NCI-H226 (cell line): ENCODE results near the gene INVS.
"Not testable (repeated sequence)": the region's sequence is repeated elsewhere in the genome, so short reads cannot be mapped to it uniquely, and the experiment has no call there.

Source experiments
- DNase-seq: peaks from one replicate; pipeline ENCODE4 v3.0.0-alpha.2; 2015

INVS gene

GRCh38 chr9:100125910-100126309, 26.9 kb downstream of the INVS start:
- DNase-seq = no peak

- no peak for DNase-seq
Measured at GRCh38 chr9:100126423-100126822, 27.4 kb downstream of the INVS start.

GRCh38 chr9:100129772-100130171, 30.7 kb downstream of the INVS start:
- DNase-seq = no peak

GRCh38 chr9:100131216-100131615, 32.2 kb downstream of the INVS start:
- DNase-seq = no peak

GRCh38 chr9:100131875-100132430, 32.9 kb downstream of the INVS start:
- DNase-seq = no peak

- no peak for DNase-seq
Measured at GRCh38 chr9:100134731-100135130, 35.7 kb downstream of the INVS start.

GRCh38 chr9:100136799-100137198, 37.8 kb downstream of the INVS start:
- DNase-seq = not testable (repeated sequence)

GRCh38 chr9:100140303-100140702, 41.3 kb downstream of the INVS start:
- DNase-seq = not testable (repeated sequence)

- not testable (repeated sequence) for DNase-seq
Measured at GRCh38 chr9:100141862-100142261, 42.8 kb downstream of the INVS start.

GRCh38 chr9:100145167-100145934, 46.3 kb downstream of the INVS start:
- DNase-seq = not testable (repeated sequence)

- not testable (repeated sequence) for DNase-seq
Measured at GRCh38 chr9:100145976-100146375, 46.9 kb downstream of the INVS start.

GRCh38 chr9:100150214-100150613, 51.2 kb downstream of the INVS start:
- DNase-seq = no peak

- DNase-seq = no peak
Measured at GRCh38 chr9:100160021-100160420, 61.0 kb downstream of the INVS start.

- peak; percentile 48 for DNase-seq
Measured at GRCh38 chr9:100167176-100167575, 68.1 kb downstream of the INVS start.

GRCh38 chr9:100167915-100168654, 69.0 kb downstream of the INVS start:
- no peak for DNase-seq

- no peak for DNase-seq
Measured at GRCh38 chr9:100170085-100170484, 71.0 kb downstream of the INVS start.

- no peak for DNase-seq
Measured at GRCh38 chr9:100170556-100170955, 71.5 kb downstream of the INVS start.

- no peak for DNase-seq
Measured at GRCh38 chr9:100186356-100186755, 87.3 kb downstream of the INVS start.

- no peak for DNase-seq
Measured at GRCh38 chr9:100190339-100190738, 91.3 kb downstream of the INVS start.

- DNase-seq = no peak
Measured at GRCh38 chr9:100191264-100191663, 92.2 kb downstream of the INVS start.

GRCh38 chr9:100193078-100193477, 94.0 kb downstream of the INVS start:
- DNase-seq = no peak

GRCh38 chr9:100196215-100196614, 97.2 kb downstream of the INVS start:
- DNase-seq = no peak

- no peak for DNase-seq
Measured at GRCh38 chr9:100196828-100197227, 97.8 kb downstream of the INVS start.

GRCh38 chr9:100197553-100197952, 98.5 kb downstream of the INVS start:
- DNase-seq = no peak
